HCT116 (cell line): ENCODE results near the gene ST6GALNAC4. TPM values are rescaled to one million over a fixed set of nuclear protein-coding genes. Genes with fewer than 3 reads are reported as not detected.

Experiments used
- ATAC-seq: fragments of 200-7000 bp; cut with Tn5 transposase; 2 replicates; pipeline ENCODE4 v1.9.1; 2020; ENCODE audit warnings: mild to moderate bottlenecking, moderate library complexity
- BruUV-seq: library from RNA; stranded (reverse); fragments of 400-500 nt; replicated peaks from 2 replicates; lab custom pipeline; 2021; lab: Mats Ljungman, UMichigan
- CTCF ChIA-PET: fragments of 300-600 bp; sonication (Branson Sonifier 250); formaldehyde crosslinking; loops from one replicate; lab custom pipeline; 2021; ENCODE audit warnings: antibody characterized with exemption; lab: Charles Lee
- POLR2A ChIA-PET: fragments of 300-600, 350-600 bp; sonication (Branson Sonifier 250); formaldehyde crosslinking; loops from one replicate; lab custom pipeline; 2021; ENCODE audit warnings: antibody characterized with exemption; lab: Charles Lee
- RAD21 ChIA-PET, 2 experiments: fragments of 300-600 bp; sonication (Branson Sonifier 250); formaldehyde crosslinking; loops; one replicate each; lab custom pipeline; 2023; ENCODE audit warnings: low total read pairs in 2 of 2; ENCODE audit not compliant: uncharacterized antibody in 2 of 2, unreplicated experiment in 2 of 2, low non-redundant PET in 1 of 2; lab: Charles Lee
- DNase-seq: peaks from one replicate; pipeline ENCODE4 v3.0.0-alpha.2; 2010; ENCODE audit warnings: low read depth, low spot score
- H2AFZ ChIP-seq: fragments of 200-600 bp; shearing (Covaris generic), sonication (generic); 2 replicates; pipeline ENCODE4 v1.6.1; 2017; ENCODE audit warnings: low read depth, mixed run types, mixed read lengths, antibody characterized with exemption, low read length; ENCODE audit not compliant: poor library complexity, severe bottlenecking
- H3K27ac ChIP-seq: 2 replicates; pipeline ENCODE4 v1.5.1; 2012; ENCODE audit warnings: low read depth, low read length
- H3K27me3 ChIP-seq: fragments of 200-600 bp; sonication (generic); 2 replicates; pipeline ENCODE4 v1.6.1; 2016; ENCODE audit warnings: mixed run types, low read length, mixed read lengths; ENCODE audit not compliant: insufficient read depth
- H3K36me3 ChIP-seq, 2 experiments: fragments of 200-500 bp in 1 of 2; fragments of 200-600 bp in 1 of 2; sonication (Bioruptor generic) in 1 of 2; sonication (generic) in 1 of 2; 2 replicates each; pipeline versions ENCODE4 v1.5.1 to v1.6.1; 2014 to 2016; ENCODE audit warnings: low read length in 2 of 2, inconsistent platforms in 1 of 2, mixed read lengths in 1 of 2, mixed run types in 1 of 2; ENCODE audit not compliant: insufficient read depth in 2 of 2, control insufficient read depth in 1 of 2
- H3K4me1 ChIP-seq, 2 experiments: fragments of 200-600 bp in 1 of 2; sonication (generic) in 1 of 2; 2 replicates each; pipeline versions ENCODE4 v1.5.1 to v1.6.1; 2012 to 2017; ENCODE audit warnings: low read length in 2 of 2, inconsistent platforms in 1 of 2, mild to moderate bottlenecking in 1 of 2, mixed read lengths in 1 of 2, mixed run types in 1 of 2, moderate library complexity in 1 of 2; ENCODE audit not compliant: insufficient read depth in 2 of 2, control insufficient read depth in 1 of 2
- H3K4me2 ChIP-seq: fragments of 200-600 bp; sonication (generic); 2 replicates; pipeline ENCODE4 v1.6.1; 2017; ENCODE audit warnings: mixed run types, low read length, mixed read lengths
- H3K4me3 ChIP-seq, 2 experiments: fragments of 200-600 bp in 1 of 2; sonication (generic) in 1 of 2; replicated peaks in 1 of 2; 2 replicates each; pipeline ENCODE4 v1.5.1; 2011 to 2016; ENCODE audit warnings: low read length in 2 of 2, control low read depth in 1 of 2, low read depth in 1 of 2, mild to moderate bottlenecking in 1 of 2, mixed read lengths in 1 of 2, mixed run types in 1 of 2
- H3K79me2 ChIP-seq: fragments of 200-600 bp; sonication (generic); 2 replicates; pipeline ENCODE4 v1.6.1; 2017; ENCODE audit warnings: mild to moderate bottlenecking, mixed run types, low read length, moderate library complexity, mixed read lengths; ENCODE audit not compliant: insufficient read depth
- H3K9ac ChIP-seq: fragments of 200-600 bp; sonication (generic); 2 replicates; pipeline ENCODE4 v1.6.1; 2016; ENCODE audit warnings: low read length, mixed read lengths
- H3K9me2 ChIP-seq: fragments of 200-600 bp; sonication (generic), shearing (Covaris generic); 2 replicates; pipeline ENCODE4 v1.6.1; 2017; ENCODE audit warnings: mixed run types, mild to moderate bottlenecking, moderate library complexity; ENCODE audit not compliant: insufficient read depth
- H3K9me3 ChIP-seq, 2 experiments: fragments of 200-500 bp in 1 of 2; fragments of 200-600 bp in 1 of 2; sonication (Bioruptor generic) in 1 of 2; sonication (generic) in 1 of 2; 2 replicates each; pipeline ENCODE4 v1.6.1; 2014 to 2017; ENCODE audit warnings: low read length in 2 of 2, mixed read lengths in 2 of 2, inconsistent platforms in 1 of 2, low read depth in 1 of 2, mild to moderate bottlenecking in 1 of 2, mixed run types in 1 of 2, moderate library complexity in 1 of 2; ENCODE audit not compliant: control insufficient read depth in 1 of 2, insufficient read depth in 1 of 2
- H4K20me1 ChIP-seq: fragments of 200-600 bp; sonication (generic), shearing (Covaris generic); 2 replicates; pipeline ENCODE4 v1.6.1; 2017; ENCODE audit warnings: mixed run types, mild to moderate bottlenecking, moderate library complexity; ENCODE audit not compliant: insufficient read depth
- CEBPB ChIP-seq: IDR thresholded peaks from 2 replicates; pipeline ENCODE4 v1.6.1; 2012; ENCODE audit warnings: low read depth
- FOSL1 ChIP-seq: IDR thresholded peaks from 2 replicates; pipeline ENCODE4 v1.6.1; 2012; ENCODE audit warnings: low read depth
- MAX ChIP-seq: IDR thresholded peaks from 2 replicates; pipeline ENCODE4 v1.6.1; 2012
- RAD21 ChIP-seq: IDR thresholded peaks from 2 replicates; pipeline ENCODE4 v1.6.1; 2012; ENCODE audit warnings: low read depth, mild to moderate bottlenecking
- SIN3A ChIP-seq: IDR thresholded peaks from 2 replicates; pipeline ENCODE4 v1.6.1; 2012; ENCODE audit warnings: low read depth
- SRF ChIP-seq: IDR thresholded peaks from 2 replicates; pipeline ENCODE4 v1.6.1; 2012; ENCODE audit warnings: low read depth
- YY1 ChIP-seq: IDR thresholded peaks from 2 replicates; pipeline ENCODE4 v1.6.1; 2011; ENCODE audit warnings: low read length, low read depth, moderate library complexity, mild to moderate bottlenecking; ENCODE audit not compliant: insufficient replicate concordance; ENCODE audit errors: extremely low read depth
- ZFX ChIP-seq: fragments of 450-650 bp; IDR thresholded peaks from 2 replicates; pipeline ENCODE4 v1.6.1; 2017
- intact Hi-C: fragments of 100-400 bp; cut with micrococcal nuclease; formaldehyde crosslinking; loops from 2 replicates; pipeline ENCODE4 v1.10.0; 2022
- total RNA-seq: library from RNA; stranded (reverse); gene quantifications from one replicate; pipeline ENCODE4 v1.2.1, GENCODE V29; 2021; ENCODE audit not compliant: unreplicated experiment
- TF ChIP-seq, protein P1 (sequence below): IDR thresholded peaks from 2 replicates; pipeline ENCODE4 v1.6.1; 2012; ENCODE audit warnings: low read depth

The ST6GALNAC4 gene
- total RNA-seq, 1 experiment from 2014 or later: 49.4 TPM

DNA sequence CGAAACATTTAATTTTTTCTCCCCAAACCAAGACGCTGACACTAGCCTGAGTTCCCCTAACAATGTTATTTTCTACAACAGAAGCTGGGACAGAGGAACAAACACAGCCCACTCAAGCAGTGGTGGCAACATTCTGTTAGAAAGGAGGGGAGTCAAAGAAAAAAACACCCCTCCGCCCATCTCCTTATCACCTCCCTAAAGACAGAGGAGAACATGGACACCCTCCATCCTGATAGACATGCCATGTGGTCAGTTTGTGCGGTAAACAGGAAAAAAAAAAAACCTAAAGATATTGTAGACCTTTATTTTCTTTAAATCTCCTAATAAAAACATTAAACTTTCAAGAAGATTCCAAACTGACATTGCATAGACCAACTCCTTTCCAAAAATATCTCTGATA lies 23.8 kb upstream of the ST6GALNAC4 start (continued):
- TF ChIP-seq, protein P1, sequence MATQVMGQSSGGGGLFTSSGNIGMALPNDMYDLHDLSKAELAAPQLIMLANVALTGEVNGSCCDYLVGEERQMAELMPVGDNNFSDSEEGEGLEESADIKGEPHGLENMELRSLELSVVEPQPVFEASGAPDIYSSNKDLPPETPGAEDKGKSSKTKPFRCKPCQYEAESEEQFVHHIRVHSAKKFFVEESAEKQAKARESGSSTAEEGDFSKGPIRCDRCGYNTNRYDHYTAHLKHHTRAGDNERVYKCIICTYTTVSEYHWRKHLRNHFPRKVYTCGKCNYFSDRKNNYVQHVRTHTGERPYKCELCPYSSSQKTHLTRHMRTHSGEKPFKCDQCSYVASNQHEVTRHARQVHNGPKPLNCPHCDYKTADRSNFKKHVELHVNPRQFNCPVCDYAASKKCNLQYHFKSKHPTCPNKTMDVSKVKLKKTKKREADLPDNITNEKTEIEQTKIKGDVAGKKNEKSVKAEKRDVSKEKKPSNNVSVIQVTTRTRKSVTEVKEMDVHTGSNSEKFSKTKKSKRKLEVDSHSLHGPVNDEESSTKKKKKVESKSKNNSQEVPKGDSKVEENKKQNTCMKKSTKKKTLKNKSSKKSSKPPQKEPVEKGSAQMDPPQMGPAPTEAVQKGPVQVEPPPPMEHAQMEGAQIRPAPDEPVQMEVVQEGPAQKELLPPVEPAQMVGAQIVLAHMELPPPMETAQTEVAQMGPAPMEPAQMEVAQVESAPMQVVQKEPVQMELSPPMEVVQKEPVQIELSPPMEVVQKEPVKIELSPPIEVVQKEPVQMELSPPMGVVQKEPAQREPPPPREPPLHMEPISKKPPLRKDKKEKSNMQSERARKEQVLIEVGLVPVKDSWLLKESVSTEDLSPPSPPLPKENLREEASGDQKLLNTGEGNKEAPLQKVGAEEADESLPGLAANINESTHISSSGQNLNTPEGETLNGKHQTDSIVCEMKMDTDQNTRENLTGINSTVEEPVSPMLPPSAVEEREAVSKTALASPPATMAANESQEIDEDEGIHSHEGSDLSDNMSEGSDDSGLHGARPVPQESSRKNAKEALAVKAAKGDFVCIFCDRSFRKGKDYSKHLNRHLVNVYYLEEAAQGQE: no peak
- no peak for TF ChIP-seq MAX
- TF ChIP-seq FOSL1: no peak
- no peak for TF ChIP-seq SIN3A

DNA sequence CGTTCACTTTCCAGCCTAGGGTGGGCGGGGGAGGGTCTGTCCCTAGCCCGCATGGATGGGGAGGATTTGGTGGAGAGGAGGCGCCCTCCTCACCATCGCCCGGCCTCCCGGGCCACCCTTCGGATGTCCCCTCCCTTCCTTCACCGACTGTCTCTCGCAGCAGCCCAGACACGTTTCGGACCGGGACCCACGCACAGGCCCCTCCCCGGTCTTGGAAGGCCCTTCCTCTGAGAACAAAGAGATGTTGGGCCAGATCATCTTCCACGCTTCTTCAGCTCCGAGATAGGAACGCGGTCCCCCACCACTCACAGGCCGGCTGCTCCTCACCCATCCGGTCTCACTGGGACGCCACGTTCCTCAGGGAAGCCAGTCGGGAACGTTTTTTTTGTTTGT lies 21.5 kb upstream of the ST6GALNAC4 start:
- H3K27ac ChIP-seq: no peak overlapping the region
- peak overlapping the region; percentile 93; the same call in 1 of the 2 replicates for H3K9ac ChIP-seq
- H3K4me2 ChIP-seq: peak overlapping the region; percentile 91; the same call in 1 of the 2 replicates
- intact Hi-C loops: no loop called here
- BruUV-seq: no TSS peak
- no peaks in the 10 kb centered on the region for H3K9me3 ChIP-seq
- H3K9me2 ChIP-seq: no peaks in the 10 kb centered on the region
- DNase-seq (no peak), ATAC-seq (no peak)
- H3K4me1 ChIP-seq: peaks cover 14 to 43% of the 10 kb centered on the region in 2 experiments
- peak overlapping the region in 1 of 2 experiments; percentile 88; a peak in 1 of 4 replicates for H3K4me3 ChIP-seq
- RAD21 ChIA-PET: no interaction called here
- POLR2A ChIA-PET: no interaction called here
- H2AFZ ChIP-seq: no peak overlapping the region
- peaks cover 0 to 9% of the 10 kb centered on the region in 2 experiments; a peak in 2 of 4 replicates for H3K36me3 ChIP-seq
- H3K27me3 ChIP-seq: no peaks in the 10 kb centered on the region
- peaks cover 37% of the 10 kb centered on the region for H3K79me2 ChIP-seq
- no peak for TF ChIP-seq ZFX
- no peak for TF ChIP-seq RAD21
- no peak for TF ChIP-seq YY1
- no peak for TF ChIP-seq SRF
- TF ChIP-seq CEBPB: no peak
- CTCF ChIA-PET: no interaction called here
- no peaks in the 10 kb centered on the region for H4K20me1 ChIP-seq
